ENCODE results near the gene SMG7. TPM values are rescaled to one million over a fixed set of nuclear protein-coding genes. Genes with fewer than 3 reads are reported as not detected.

Gene SMG7
- total and polyA plus RNA-seq, 2 of the 4 experiments (the other 2 are of a cell fraction) = 18.1 to 22.6 TPM

GRCh38 chr1:183569141-183569540 is 96.8 kb downstream of the SMG7 start:
- H2AFZ ChIP-seq (replicated peaks; ENCODE audit: low read length, poor library complexity) = peak overlapping the region; percentile 47
- peak overlapping the region; percentile 92 for H2BK120ac ChIP-seq (ENCODE audit: low read depth, low read length)
- dilution Hi-C loops (cut with HindIII; ENCODE audit: low sequenced_read_pairs, unreplicated experiment) = no loop called here
- no peak overlapping the region; the same call in 1 of the 2 replicates for H3K56ac ChIP-seq (ENCODE audit: extremely low read depth, insufficient read depth, low read length)
- H3K9me1 ChIP-seq (ENCODE audit: insufficient read depth, low read length) = peaks cover 5% of the 10 kb centered on the region
- no peaks in the 10 kb centered on the region for H3K9me3 ChIP-seq (ENCODE audit: control insufficient read depth, insufficient read depth, low read length)
- DNase-seq = peak; percentile 61
- in situ Hi-C loops (cut with MboI; ENCODE audit: low sequenced_read_pairs) = no loop called here
- no peaks in the 10 kb centered on the region for H3K27me3 ChIP-seq (ENCODE audit: control insufficient read depth, insufficient read depth, low read length)
- no peak overlapping the region for H2AK9ac ChIP-seq (replicated peaks; ENCODE audit: low read depth, low read length, poor library complexity)
- peak overlapping the region; percentile 51 for H4K91ac ChIP-seq (ENCODE audit: insufficient read depth, low read depth, low read length)
- 0 out of 3 replicates have a peak overlapping the region, but pooled peaks have one; percentile 58 for H2BK15ac ChIP-seq (ENCODE audit: low read depth, low read length)
- H3K4me2 ChIP-seq (ENCODE audit: low read depth, low read length) = peak overlapping the region; percentile 42; the same call in 1 of the 2 replicates
- BruUV-seq (replicated peaks) = no TSS peak
- intact Hi-C loops (cut with micrococcal nuclease) = no loop called here
- H3K9ac ChIP-seq (ENCODE audit: low read depth, low read length) = no peak overlapping the region
- H4K20me1 ChIP-seq (ENCODE audit: insufficient read depth, low read length) = no peaks in the 10 kb centered on the region
- no peaks in the 10 kb centered on the region for H3K36me3 ChIP-seq (ENCODE audit: control insufficient read depth, insufficient read depth, low read length)
- peak; percentile 46; the same call in 1 of the 2 replicates for ATAC-seq (ENCODE audit: low read depth)
- peak overlapping the region in 1 of 2 experiments; percentile 71; a peak in 2 of 4 replicates for H4K8ac ChIP-seq (ENCODE audit: low read depth in 2 of 2, low read length in 2 of 2)
- H4K5ac ChIP-seq (ENCODE audit: low read depth, low read length) = no peak overlapping the region; the same call in 1 of the 2 replicates
- no CpG with 5 or more reads among the region's 4 CpGs for WGBS, 2 experiments (ENCODE audit: extremely low coverage in 2 of 2, insufficient read length in 1 of 2)
- CTCF ChIA-PET = no interaction called here
- TF ChIP-seq NFE2L2 (IDR thresholded peaks at IDR 0.05; ENCODE audit: low read depth, low read length) (peak; percentile 54; the same call in 1 of the 2 replicates), SMC3 (IDR thresholded peaks at IDR 0.05; ENCODE audit: low read depth, low read length) (no peak), MAFK (IDR thresholded peaks at IDR 0.05; ENCODE audit: low read depth, low read length) (no peak), POLR2A (IDR thresholded peaks at IDR 0.05; ENCODE audit: low read depth, low read length) (no peak), MXI1 (IDR thresholded peaks at IDR 0.05; ENCODE audit: borderline replicate concordance, low read depth, low read length) (no peak), CTCF (conservative IDR thresholded peaks at IDR 0.05; ENCODE audit: low read depth, low read length) (no peak)
- no peak overlapping the region for H3K4me3 ChIP-seq (ENCODE audit: insufficient read depth, low read depth, low read length)
- H3K23ac ChIP-seq (ENCODE audit: low read depth, low read length) = peak overlapping the region; percentile 81
- H3K14ac ChIP-seq (replicated peaks; ENCODE audit: low read depth, low read length) = 0 out of 2 replicates have a peak overlapping the region, but pooled peaks have one; percentile 37
- no peaks in the 10 kb centered on the region for H3K79me1 ChIP-seq (ENCODE audit: low read depth in 1 of 2, low read length in 2 of 2)
- peaks cover 13% of the 10 kb centered on the region for H3K4me1 ChIP-seq (ENCODE audit: control insufficient read depth, insufficient read depth, low read length)
- H3K4ac ChIP-seq (ENCODE audit: low read depth, low read length) = peak overlapping the region; percentile 68
- POLR2A ChIA-PET (ENCODE audit: unreplicated experiment) = interaction anchor here (0.6 kb wide), 1 partner anchor 41 kb away, joined by 3 read pairs; no protein-coding TSS in a partner anchor
- peak overlapping the region; percentile 91 for H2BK20ac ChIP-seq (ENCODE audit: low read depth, low read length)
- peak overlapping the region; percentile 69 for H2BK5ac ChIP-seq (ENCODE audit: low read depth, low read length, poor library complexity, severe bottlenecking)
- H3K27ac ChIP-seq (ENCODE audit: insufficient read depth, low read length) = no peak overlapping the region
- H3K18ac ChIP-seq (ENCODE audit: low read depth, low read length) = peak overlapping the region; percentile 46; the same call in 1 of the 2 replicates
- H2AK5ac ChIP-seq (ENCODE audit: low read depth, low read length) = no peak overlapping the region

Data from IMR-90 (cell line).